NOMO-1 treated with dmso at 0.1 percent for 144 hours (cell line): ENCODE results near the gene OR52J3.

Experiments
- DNase-seq: peaks from one replicate; lab custom pipeline; 2025; ENCODE audit not compliant: unreplicated experiment; lab: John Stamatoyannopoulos, UW

Gene OR52J3

DNA sequence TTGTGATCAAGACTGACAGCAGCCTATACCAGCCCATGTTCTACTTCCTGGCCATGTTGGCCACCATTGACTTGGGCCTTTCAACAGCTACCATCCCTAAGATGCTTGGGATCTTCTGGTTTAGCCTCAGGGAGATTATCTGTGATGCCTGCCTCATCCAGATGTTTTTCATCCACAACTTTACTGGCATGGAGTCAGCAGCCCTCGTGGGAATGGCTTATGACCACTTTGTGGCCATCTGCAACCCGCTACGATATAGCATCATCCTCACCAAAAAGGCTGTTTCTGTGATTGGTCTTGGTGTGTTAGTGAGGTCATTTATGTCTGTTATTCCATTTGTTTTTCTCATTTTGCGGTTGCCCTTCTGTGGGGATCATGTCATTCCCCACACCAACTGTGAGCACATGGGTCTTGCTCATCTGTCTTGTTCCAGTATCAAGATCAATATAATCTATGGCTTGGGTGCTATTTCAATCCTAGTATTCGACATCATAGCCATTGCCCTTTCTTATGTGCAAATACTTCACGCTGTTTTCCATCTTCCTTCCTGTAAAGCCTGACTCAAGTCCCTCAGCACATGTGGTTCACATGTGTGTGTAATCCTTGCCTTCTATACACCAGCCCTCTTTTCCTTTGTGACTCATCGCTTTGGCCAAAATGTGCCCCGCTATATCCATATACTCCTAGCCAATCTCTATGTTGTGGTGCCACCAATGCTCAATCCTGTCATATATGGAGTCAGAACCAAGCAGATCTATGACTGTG is 46.7 kb downstream of the OR52J3 start:
- no peak for DNase-seq

DNA sequence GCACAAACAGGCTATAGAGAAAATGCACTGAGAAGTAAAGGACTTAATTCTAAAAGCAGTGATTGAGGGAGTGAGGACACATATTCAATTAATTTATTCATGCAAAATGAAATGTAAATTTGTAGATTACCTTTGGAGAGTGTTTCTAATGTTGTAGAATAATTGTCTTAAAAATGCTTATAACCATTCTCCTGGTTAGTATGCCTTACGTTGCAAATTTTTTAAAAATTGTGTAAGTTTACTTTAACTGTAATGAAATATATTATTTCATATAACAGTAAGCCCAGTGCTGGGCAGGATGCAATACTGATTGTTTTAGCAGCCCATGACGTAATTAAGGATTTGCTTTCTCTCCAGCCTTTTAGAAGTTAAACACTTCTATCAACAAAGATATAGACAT is 49.7 kb downstream of the OR52J3 start:
- no peak for DNase-seq
